GM12801 (cell line): ENCODE data around the gene DDX5.

Experiments used
- CTCF ChIP-seq: IDR thresholded peaks from one replicate; pipeline ENCODE4 v1.5.1; 2011; ENCODE audit warnings: control low read depth; ENCODE audit not compliant: insufficient read length; ENCODE audit errors: extremely low read depth

DDX5 gene

GRCh38 chr17:64506201-64506575 is at the start of gene DDX5:
Gene DDX5, minus strand, starts transcription at chr17:64506289. Its CDS starts 170 bp downstream, at chr17:64506119.
- TF ChIP-seq CTCF, result no peak

- TF ChIP-seq CTCF, result no peak
Observed at GRCh38 chr17:64555281-64555680, 49.2 kb upstream of the DDX5 start.

- TF ChIP-seq CTCF, result no peak
Observed at GRCh38 chr17:64554028-64554637, 48.0 kb upstream of the DDX5 start.

GRCh38 chr17:64551461-64551860 is 45.4 kb upstream of the DDX5 start:
- no peak for TF ChIP-seq CTCF

- no peak for TF ChIP-seq CTCF
Observed at GRCh38 chr17:64547319-64547718, 41.2 kb upstream of the DDX5 start.

GRCh38 chr17:64546716-64547115 is 40.6 kb upstream of the DDX5 start:
- TF ChIP-seq CTCF, result no peak

- TF ChIP-seq CTCF, result no peak
Observed at GRCh38 chr17:64544742-64545141, 38.7 kb upstream of the DDX5 start.

GRCh38 chr17:64540118-64540776 is 34.2 kb upstream of the DDX5 start:
- no peak for TF ChIP-seq CTCF
